ENCODE results near the gene ZNF267.
"Not testable (repeated sequence)": the region's sequence is repeated elsewhere in the genome, so short reads cannot be mapped to it uniquely, and the experiment has no call there.

ZNF267 gene

GRCh38 chr16:31873556-31874365, at the start of gene ZNF267:
ZNF267 (plus strand) TSS chr16:31873807; CDS start chr16:31873967, 160 bp downstream.
- H3K4me3 ChIP-seq (ENCODE audit: low read depth, low read length): peak within 1 kb of the TSS; percentile 63

- no peak overlapping the region for H3K4me3 ChIP-seq (ENCODE audit: low read depth, low read length)
Measured at GRCh38 chr16:31833047-31833446, 40.6 kb upstream of the ZNF267 start.

- not testable (repeated sequence) for H3K4me3 ChIP-seq (ENCODE audit: low read depth, low read length)
Measured at GRCh38 chr16:31836396-31836795, 37.2 kb upstream of the ZNF267 start.

- no peak overlapping the region for H3K4me3 ChIP-seq (ENCODE audit: low read depth, low read length)
Measured at GRCh38 chr16:31842864-31843263, 30.7 kb upstream of the ZNF267 start.

- H3K4me3 ChIP-seq (ENCODE audit: low read depth, low read length): not testable (repeated sequence)
Measured at GRCh38 chr16:31848572-31848971, 25.0 kb upstream of the ZNF267 start.

GRCh38 chr16:31853291-31853690, 20.3 kb upstream of the ZNF267 start:
- H3K4me3 ChIP-seq (ENCODE audit: low read depth, low read length): no peak overlapping the region

- no peak overlapping the region for H3K4me3 ChIP-seq (ENCODE audit: low read depth, low read length)
Measured at GRCh38 chr16:31860508-31860907, 13.1 kb upstream of the ZNF267 start.

GRCh38 chr16:31861455-31861854, 12.2 kb upstream of the ZNF267 start:
- H3K4me3 ChIP-seq (ENCODE audit: low read depth, low read length): no peak overlapping the region

- no peak overlapping the region for H3K4me3 ChIP-seq (ENCODE audit: low read depth, low read length)
Measured at GRCh38 chr16:31862761-31863160, 10.8 kb upstream of the ZNF267 start.

- H3K4me3 ChIP-seq (ENCODE audit: low read depth, low read length): no peak overlapping the region
Measured at GRCh38 chr16:31868164-31868563, 5.4 kb upstream of the ZNF267 start.

GRCh38 chr16:31868691-31869167, 4.9 kb upstream of the ZNF267 start:
- H3K4me3 ChIP-seq (ENCODE audit: low read depth, low read length): no peak overlapping the region

- no peak overlapping the region for H3K4me3 ChIP-seq (ENCODE audit: low read depth, low read length)
Measured at GRCh38 chr16:31869511-31870201, 4.0 kb upstream of the ZNF267 start.

GRCh38 chr16:31870809-31871208, 2.8 kb upstream of the ZNF267 start:
- no peak overlapping the region for H3K4me3 ChIP-seq (ENCODE audit: low read depth, low read length)

GRCh38 chr16:31871510-31871909, 2.1 kb upstream of the ZNF267 start:
- no peak overlapping the region for H3K4me3 ChIP-seq (ENCODE audit: low read depth, low read length)

- no peak overlapping the region for H3K4me3 ChIP-seq (ENCODE audit: low read depth, low read length)
Measured at GRCh38 chr16:31872201-31872600, 1.4 kb upstream of the ZNF267 start.

- H3K4me3 ChIP-seq (ENCODE audit: low read depth, low read length): peak overlapping the region; percentile 63
Measured at GRCh38 chr16:31874366-31875111, 932 bp downstream of the ZNF267 start.

GRCh38 chr16:31875112-31875803, 1.7 kb downstream of the ZNF267 start:
- H3K4me3 ChIP-seq (ENCODE audit: low read depth, low read length): no peak overlapping the region

GRCh38 chr16:31875928-31876547, 2.4 kb downstream of the ZNF267 start:
- H3K4me3 ChIP-seq (ENCODE audit: low read depth, low read length): no peak overlapping the region

- no peak overlapping the region for H3K4me3 ChIP-seq (ENCODE audit: low read depth, low read length)
Measured at GRCh38 chr16:31876951-31877828, 3.6 kb downstream of the ZNF267 start.

Measured in iPS-11a (cell line).